ENCODE measurements around the gene BFSP1. TPM values are rescaled to one million over a fixed set of nuclear protein-coding genes. Genes with fewer than 3 reads are reported as not detected.
A peak's percentile ranks its signal among the peaks of the same experiment; 100 is the strongest.

BFSP1 gene
- total RNA-seq, 1 donor from 2014 or later: 9.6 TPM

DNA sequence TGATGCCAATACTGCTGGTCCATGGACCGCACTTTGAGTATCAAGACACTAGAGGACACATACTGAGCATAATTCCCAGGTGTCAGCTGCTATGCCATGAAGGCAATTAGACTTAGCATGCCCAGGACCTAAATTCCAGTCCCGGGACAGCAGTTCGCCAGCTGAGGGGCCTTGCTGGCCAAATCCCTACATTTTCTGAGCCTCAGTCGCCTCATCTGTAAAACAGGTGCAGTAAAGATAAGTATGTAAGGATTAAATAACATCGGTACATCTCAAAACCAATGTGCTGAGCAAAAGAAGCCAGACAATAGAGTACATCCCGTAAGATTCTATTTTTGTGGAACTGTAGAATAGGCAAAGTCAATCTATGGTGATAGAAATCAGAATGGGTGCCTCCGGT lies 1.0 kb downstream of the BFSP1 start:
- TF ChIP-seq, protein P1, sequence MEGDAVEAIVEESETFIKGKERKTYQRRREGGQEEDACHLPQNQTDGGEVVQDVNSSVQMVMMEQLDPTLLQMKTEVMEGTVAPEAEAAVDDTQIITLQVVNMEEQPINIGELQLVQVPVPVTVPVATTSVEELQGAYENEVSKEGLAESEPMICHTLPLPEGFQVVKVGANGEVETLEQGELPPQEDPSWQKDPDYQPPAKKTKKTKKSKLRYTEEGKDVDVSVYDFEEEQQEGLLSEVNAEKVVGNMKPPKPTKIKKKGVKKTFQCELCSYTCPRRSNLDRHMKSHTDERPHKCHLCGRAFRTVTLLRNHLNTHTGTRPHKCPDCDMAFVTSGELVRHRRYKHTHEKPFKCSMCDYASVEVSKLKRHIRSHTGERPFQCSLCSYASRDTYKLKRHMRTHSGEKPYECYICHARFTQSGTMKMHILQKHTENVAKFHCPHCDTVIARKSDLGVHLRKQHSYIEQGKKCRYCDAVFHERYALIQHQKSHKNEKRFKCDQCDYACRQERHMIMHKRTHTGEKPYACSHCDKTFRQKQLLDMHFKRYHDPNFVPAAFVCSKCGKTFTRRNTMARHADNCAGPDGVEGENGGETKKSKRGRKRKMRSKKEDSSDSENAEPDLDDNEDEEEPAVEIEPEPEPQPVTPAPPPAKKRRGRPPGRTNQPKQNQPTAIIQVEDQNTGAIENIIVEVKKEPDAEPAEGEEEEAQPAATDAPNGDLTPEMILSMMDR (IDR thresholded peaks at IDR 0.05): no peak
- Mint-ChIP-seq H3K4me1 (ENCODE audit: low read depth) (peaks cover 24% of the 10 kb centered on the region), H3K27ac (ENCODE audit: unreplicated experiment) (peak overlapping the region; percentile 33), H3K27me3 (ENCODE audit: low read depth) (no peaks in the 10 kb centered on the region), H3K9me3 (ENCODE audit: low read depth) (no peaks in the 10 kb centered on the region), H3K4me3 (ENCODE audit: unreplicated experiment) (peak overlapping the region; percentile 59), H3K36me3 (ENCODE audit: low read depth) (no peaks in the 10 kb centered on the region)
- DNase-seq (ENCODE audit: low spot score): no peak

DNA sequence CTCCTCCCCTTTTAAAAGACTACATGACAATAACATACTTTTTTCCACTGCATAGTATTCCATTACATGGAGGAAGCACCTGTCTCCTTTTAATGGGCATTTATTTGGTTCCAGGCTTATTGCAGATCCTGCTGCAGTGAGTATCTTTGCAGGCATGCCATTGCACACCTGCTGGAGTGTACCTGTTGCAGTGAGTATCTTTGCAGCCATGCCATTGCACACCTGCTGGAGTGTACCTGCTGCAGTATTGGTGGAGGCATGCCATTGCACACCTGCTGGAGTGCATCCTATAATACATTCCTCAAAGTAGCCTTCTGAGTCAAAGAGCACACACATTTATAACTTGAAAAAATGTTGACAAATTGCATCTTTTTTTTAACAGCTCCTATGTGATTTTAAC lies 1.6 kb downstream of the BFSP1 start:
- H3K27ac Mint-ChIP-seq (ENCODE audit: unreplicated experiment): peak overlapping the region; percentile 55
- H3K4me1 Mint-ChIP-seq (ENCODE audit: low read depth): peaks cover 24% of the 10 kb centered on the region
- no peak overlapping the region for H3K4me3 Mint-ChIP-seq (ENCODE audit: unreplicated experiment)
- H3K36me3 Mint-ChIP-seq (ENCODE audit: low read depth): no peaks in the 10 kb centered on the region
- TF ChIP-seq, protein P1 (IDR thresholded peaks at IDR 0.05): no peak
- DNase-seq (ENCODE audit: low spot score): no peak
- no peaks in the 10 kb centered on the region for H3K9me3 Mint-ChIP-seq (ENCODE audit: low read depth)
- H3K27me3 Mint-ChIP-seq (ENCODE audit: low read depth): no peaks in the 10 kb centered on the region

GRCh38 chr20:17525650-17526049 lies 5.5 kb downstream of the BFSP1 start:
- Mint-ChIP-seq H3K27me3 (ENCODE audit: low read depth) (no peaks in the 10 kb centered on the region), H3K4me3 (ENCODE audit: unreplicated experiment) (no peak overlapping the region), H3K4me1 (ENCODE audit: low read depth) (peaks cover 11% of the 10 kb centered on the region), H3K36me3 (ENCODE audit: low read depth) (no peaks in the 10 kb centered on the region), H3K9me3 (ENCODE audit: low read depth) (no peaks in the 10 kb centered on the region), H3K27ac (ENCODE audit: unreplicated experiment) (no peak overlapping the region)
- DNase-seq (ENCODE audit: low spot score): no peak
- TF ChIP-seq, protein P1 (IDR thresholded peaks at IDR 0.05): no peak

- Mint-ChIP-seq H3K9me3 (ENCODE audit: low read depth) (no peaks in the 10 kb centered on the region), H3K36me3 (ENCODE audit: low read depth) (no peaks in the 10 kb centered on the region), H3K27ac (ENCODE audit: unreplicated experiment) (no peak overlapping the region), H3K27me3 (ENCODE audit: low read depth) (no peaks in the 10 kb centered on the region), H3K4me1 (ENCODE audit: low read depth) (peaks cover 10% of the 10 kb centered on the region), H3K4me3 (ENCODE audit: unreplicated experiment) (no peak overlapping the region)
- TF ChIP-seq, protein P1 (IDR thresholded peaks at IDR 0.05): no peak
- DNase-seq (ENCODE audit: low spot score): no peak
Measured at GRCh38 chr20:17525132-17525531, 6.0 kb downstream of the BFSP1 start.

GRCh38 chr20:17524560-17524959 lies 6.6 kb downstream of the BFSP1 start:
- DNase-seq (ENCODE audit: low spot score): no peak
- H3K27ac Mint-ChIP-seq (ENCODE audit: unreplicated experiment): no peak overlapping the region
- TF ChIP-seq, protein P1 (IDR thresholded peaks at IDR 0.05): no peak
- H3K27me3 Mint-ChIP-seq (ENCODE audit: low read depth): no peaks in the 10 kb centered on the region
- no peaks in the 10 kb centered on the region for H3K9me3 Mint-ChIP-seq (ENCODE audit: low read depth)
- peaks cover 9% of the 10 kb centered on the region for H3K4me1 Mint-ChIP-seq (ENCODE audit: low read depth)
- H3K36me3 Mint-ChIP-seq (ENCODE audit: low read depth): no peaks in the 10 kb centered on the region
- H3K4me3 Mint-ChIP-seq (ENCODE audit: unreplicated experiment): no peak overlapping the region
